CD4-positive, alpha-beta T cell (primary cell): ENCODE data around the gene SDK2. TPM values are rescaled to one million over a fixed set of nuclear protein-coding genes. Genes with fewer than 3 reads are reported as not detected.

Experiments used
- ATAC-seq: fragments of 200-7000 bp; cut with Tn5 transposase; one replicate; pipeline ENCODE4 v1.10.0; 2022; ENCODE audit warnings: mild to moderate bottlenecking; ENCODE audit not compliant: poor library complexity
- CTCF ChIA-PET: fragments of 350-600 bp; sonication (Branson Sonifier 250); formaldehyde crosslinking; loops from one replicate; lab custom pipeline; 2021; ENCODE audit warnings: antibody characterized with exemption, inconsistent platforms; lab: Charles Lee
- POLR2A ChIA-PET: fragments of 350-600 bp; sonication (Branson Sonifier 250); formaldehyde crosslinking; loops from one replicate; lab custom pipeline; 2021; ENCODE audit warnings: antibody characterized with exemption, inconsistent platforms; lab: Charles Lee
- DNase-seq, 14 experiments: peaks; one replicate each; pipeline ENCODE4 v3.0.0-alpha.2; 2013 to 2020; ENCODE audit warnings: mixed read lengths in 2 of 14
- H3K27ac ChIP-seq, 2 donors: one replicate each; pipeline versions ENCODE4 v1.5.1 to v1.7.0; 2013; ENCODE audit warnings: low read length in 2 of 2, low read depth in 1 of 2, mild to moderate bottlenecking in 1 of 2
- H3K27me3 ChIP-seq, 2 experiments: 1 replicate in 1 of 2; 2 replicates in 1 of 2; pipeline versions ENCODE4 v1.6.1 to v1.7.0; 2013; ENCODE audit warnings: low read length in 2 of 2, control low read depth in 1 of 2, mild to moderate bottlenecking in 1 of 2, moderate library complexity in 1 of 2; ENCODE audit not compliant: insufficient read depth in 2 of 2, control insufficient read depth in 1 of 2
- H3K36me3 ChIP-seq: one replicate; pipeline ENCODE4 v1.6.1; 2013; ENCODE audit warnings: low read length, control low read depth; ENCODE audit not compliant: insufficient read depth
- H3K4me1 ChIP-seq: one replicate; pipeline ENCODE4 v1.6.1; 2013; ENCODE audit warnings: low read length, control low read depth; ENCODE audit not compliant: insufficient read depth
- H3K4me3 ChIP-seq: one replicate; pipeline ENCODE4 v1.5.1; 2013; ENCODE audit warnings: mild to moderate bottlenecking, low read length, moderate library complexity
- H3K9me3 ChIP-seq, 2 experiments: 1 replicate in 1 of 2; 2 replicates in 1 of 2; pipeline versions ENCODE4 v1.6.1 to v1.7.0; 2013; ENCODE audit warnings: low read length in 2 of 2, mild to moderate bottlenecking in 2 of 2, control low read depth in 1 of 2, moderate library complexity in 1 of 2; ENCODE audit not compliant: control insufficient read depth in 1 of 2, insufficient read depth in 1 of 2
- H3K27ac Mint-ChIP-seq: one replicate; pipeline ENCODE4 v1.8.0; 2020; ENCODE audit warnings: mixed read lengths
- H3K27me3 Mint-ChIP-seq: one replicate; pipeline ENCODE4 v1.8.0; 2021; ENCODE audit warnings: mixed read lengths
- H3K36me3 Mint-ChIP-seq: one replicate; pipeline ENCODE4 v1.8.0; 2021; ENCODE audit warnings: low read depth, mixed read lengths
- H3K4me1 Mint-ChIP-seq: one replicate; pipeline ENCODE4 v1.8.0; 2021; ENCODE audit warnings: low read depth, mixed read lengths
- H3K4me3 Mint-ChIP-seq: one replicate; pipeline ENCODE4 v1.8.0; 2020; ENCODE audit warnings: mild to moderate bottlenecking, mixed read lengths
- H3K9me3 Mint-ChIP-seq: one replicate; pipeline ENCODE4 v1.8.0; 2020; ENCODE audit warnings: mixed read lengths
- intact Hi-C, 2 experiments: fragments of 100-400 bp; cut with DNase I in 1 of 2; cut with micrococcal nuclease in 1 of 2; formaldehyde crosslinking; loops; one replicate each; pipeline versions ENCODE4 v1.15.1 to v1.9.0; 2023 to 2025; cut with DNase I, micrococcal nuclease
- total RNA-seq, 174 experiments: library from RNA in 2 of 174; stranded (reverse) in 2 of 174; gene quantifications; one replicate each; pipeline ENCODE4 v1.2.3 and lab custom pipeline; 2021 to 2026
- TF ChIP-seq, protein P1 (sequence below): fragments of 200-600 bp; IDR thresholded peaks from one replicate; pipeline ENCODE4 v1.8.0; 2022; ENCODE audit warnings: antibody characterized with exemption, mild to moderate bottlenecking

The SDK2 gene
- total RNA-seq, 2 experiments from 2014 or later: 8.1 to 8.2 TPM

DNA sequence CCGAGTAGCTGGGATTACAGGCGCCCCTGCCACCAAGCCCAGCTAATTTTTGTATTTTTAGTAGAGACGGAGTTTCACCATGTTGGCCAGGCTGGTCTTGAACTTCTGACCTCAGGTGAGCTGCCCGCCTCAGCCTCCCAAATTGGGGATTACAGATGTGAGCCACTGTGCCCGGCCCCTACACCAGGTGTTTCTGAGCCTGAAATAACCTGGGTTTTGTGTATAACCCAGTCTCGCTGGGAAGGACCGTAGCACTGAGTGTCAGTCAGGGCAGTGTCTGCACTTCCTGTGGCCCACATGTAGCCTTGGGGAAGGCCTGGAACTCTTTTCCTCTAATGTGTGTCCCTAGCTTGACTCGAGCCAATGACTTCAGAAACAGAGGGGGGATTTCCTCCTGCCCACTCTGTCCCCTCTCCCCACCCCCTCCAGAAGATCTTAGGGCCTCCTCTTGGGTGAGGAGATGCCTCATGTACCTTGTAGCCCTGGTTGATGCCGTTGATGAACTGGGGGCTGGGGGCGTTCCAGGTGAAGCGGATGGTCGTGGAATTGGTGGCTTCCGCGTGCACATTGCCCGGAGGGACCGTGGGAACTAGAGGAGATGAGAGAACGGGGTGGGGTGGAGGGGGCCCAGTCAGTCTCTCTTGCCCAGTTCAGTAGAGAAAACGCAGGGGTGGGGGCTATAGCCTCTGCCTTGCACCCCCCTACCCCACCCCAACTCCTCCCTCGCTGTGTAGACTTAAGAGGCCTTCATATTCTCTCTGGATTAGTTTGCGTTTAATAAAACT is 229.9 kb downstream of the SDK2 start:
- H3K27ac Mint-ChIP-seq: no peak overlapping the region

DNA sequence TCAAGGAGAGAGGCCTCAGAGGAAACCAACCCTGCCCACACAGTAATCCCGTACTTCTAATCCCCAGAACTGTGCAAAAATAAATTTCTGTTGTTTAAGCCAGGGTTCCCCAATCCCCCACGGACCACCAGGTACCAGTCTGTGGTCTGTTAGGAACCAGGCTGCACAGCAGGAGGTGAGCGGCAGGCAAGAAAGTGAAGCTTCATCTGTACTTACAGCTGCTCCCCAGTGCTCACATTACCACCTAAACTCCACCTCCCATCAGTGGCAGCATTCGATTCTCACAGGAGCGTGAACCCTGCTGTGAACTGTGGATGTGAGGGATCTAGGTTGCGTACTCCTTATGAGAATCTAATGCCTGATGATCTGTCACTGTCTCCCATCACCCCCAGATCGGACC is 231.3 kb downstream of the SDK2 start:
- Histone ChIP-seq H3K27me3 (no peaks in the 10 kb centered on the region), H3K4me3 (no peak overlapping the region), H3K36me3 (no peaks in the 10 kb centered on the region), H3K9me3 (no peaks in the 10 kb centered on the region), H3K27ac (no peak overlapping the region), H3K4me1 (no peaks in the 10 kb centered on the region)
- no peaks in the 10 kb centered on the region for H3K27me3 Mint-ChIP-seq
- H3K4me1 Mint-ChIP-seq: no peaks in the 10 kb centered on the region
- peaks cover 26% of the 10 kb centered on the region for H3K36me3 Mint-ChIP-seq
- ChIA-PET POLR2A (no interaction called here), CTCF (no interaction called here)
- no peak overlapping the region for H3K4me3 Mint-ChIP-seq
- H3K27ac Mint-ChIP-seq: no peak overlapping the region
- no peak for ATAC-seq
- TF ChIP-seq, protein P1, sequence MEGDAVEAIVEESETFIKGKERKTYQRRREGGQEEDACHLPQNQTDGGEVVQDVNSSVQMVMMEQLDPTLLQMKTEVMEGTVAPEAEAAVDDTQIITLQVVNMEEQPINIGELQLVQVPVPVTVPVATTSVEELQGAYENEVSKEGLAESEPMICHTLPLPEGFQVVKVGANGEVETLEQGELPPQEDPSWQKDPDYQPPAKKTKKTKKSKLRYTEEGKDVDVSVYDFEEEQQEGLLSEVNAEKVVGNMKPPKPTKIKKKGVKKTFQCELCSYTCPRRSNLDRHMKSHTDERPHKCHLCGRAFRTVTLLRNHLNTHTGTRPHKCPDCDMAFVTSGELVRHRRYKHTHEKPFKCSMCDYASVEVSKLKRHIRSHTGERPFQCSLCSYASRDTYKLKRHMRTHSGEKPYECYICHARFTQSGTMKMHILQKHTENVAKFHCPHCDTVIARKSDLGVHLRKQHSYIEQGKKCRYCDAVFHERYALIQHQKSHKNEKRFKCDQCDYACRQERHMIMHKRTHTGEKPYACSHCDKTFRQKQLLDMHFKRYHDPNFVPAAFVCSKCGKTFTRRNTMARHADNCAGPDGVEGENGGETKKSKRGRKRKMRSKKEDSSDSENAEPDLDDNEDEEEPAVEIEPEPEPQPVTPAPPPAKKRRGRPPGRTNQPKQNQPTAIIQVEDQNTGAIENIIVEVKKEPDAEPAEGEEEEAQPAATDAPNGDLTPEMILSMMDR: no peak
- H3K9me3 Mint-ChIP-seq: no peaks in the 10 kb centered on the region
- no peak for DNase-seq
- intact Hi-C loops: no loop called here

More for the DNA sequence above, 229.9 kb downstream of the SDK2 start:
- Histone ChIP-seq H3K27me3 (no peaks in the 10 kb centered on the region), H3K9me3 (no peaks in the 10 kb centered on the region), H3K4me1 (no peaks in the 10 kb centered on the region), H3K4me3 (no peak overlapping the region), H3K27ac (no peak overlapping the region), H3K36me3 (no peaks in the 10 kb centered on the region)
- CTCF ChIA-PET: no interaction called here
- no peak for DNase-seq
- peaks cover 32% of the 10 kb centered on the region for H3K36me3 Mint-ChIP-seq
- POLR2A ChIA-PET: interaction anchor here (0.5 kb wide), 1 partner anchor 235 kb away, joined by 3 read pairs; no protein-coding TSS in a partner anchor
- ATAC-seq: no peak
- no peaks in the 10 kb centered on the region for H3K4me1 Mint-ChIP-seq
- H3K9me3 Mint-ChIP-seq: no peaks in the 10 kb centered on the region
- TF ChIP-seq, protein P1: no peak
- no peak overlapping the region for H3K4me3 Mint-ChIP-seq
- intact Hi-C loops: no loop called here
- no peaks in the 10 kb centered on the region for H3K27me3 Mint-ChIP-seq

DNA sequence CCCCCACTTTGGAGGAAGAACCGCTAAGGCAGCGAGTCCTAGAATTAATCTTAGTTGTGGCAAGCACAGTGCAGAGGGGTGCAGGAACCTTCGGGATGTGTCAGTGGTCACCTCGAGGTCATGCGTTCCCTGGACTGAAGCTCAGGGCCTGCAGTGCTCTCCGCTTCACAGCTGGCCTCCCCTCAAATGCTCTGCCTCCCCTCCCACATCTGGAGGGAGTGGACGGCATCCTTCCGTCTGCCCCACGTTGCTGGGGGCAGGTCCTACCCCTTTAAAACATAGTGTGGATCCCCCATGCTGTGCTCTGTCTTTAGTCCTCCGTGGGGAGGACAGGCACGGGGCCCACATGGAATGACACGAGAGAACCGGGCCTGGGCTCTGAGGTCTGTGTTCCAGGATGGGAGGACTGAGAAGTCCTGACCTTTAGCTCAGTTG is 232.9 kb downstream of the SDK2 start:
- CTCF ChIA-PET: no interaction called here

More for the DNA sequence above, 232.9 kb downstream of the SDK2 start:
- Histone ChIP-seq H3K27ac (no peak overlapping the region), H3K4me3 (no peak overlapping the region), H3K9me3 (no peaks in the 10 kb centered on the region), H3K4me1 (no peaks in the 10 kb centered on the region), H3K36me3 (no peaks in the 10 kb centered on the region), H3K27me3 (no peaks in the 10 kb centered on the region)
- POLR2A ChIA-PET: no interaction called here
- ATAC-seq (no peak), DNase-seq (no peak)
- Mint-ChIP-seq H3K27me3 (no peaks in the 10 kb centered on the region), H3K36me3 (peaks cover 26% of the 10 kb centered on the region), H3K4me1 (no peaks in the 10 kb centered on the region), H3K27ac (no peak overlapping the region), H3K4me3 (no peak overlapping the region), H3K9me3 (no peaks in the 10 kb centered on the region)
- intact Hi-C loops: no loop called here
- TF ChIP-seq, protein P1: no peak
